OCI-LY7 (cell line): ENCODE data around the gene TFG. TPM values are rescaled to one million over a fixed set of nuclear protein-coding genes. Genes with fewer than 3 reads are reported as not detected.

Source experiments
- BruUV-seq: library from RNA; stranded (reverse); fragments of 400-500 nt; replicated peaks from 2 replicates; lab custom pipeline; 2021; lab: Mats Ljungman, UMichigan
- CTCF ChIA-PET: fragments of 300-600 bp; sonication (Branson Sonifier 250); formaldehyde crosslinking; loops from one replicate; lab custom pipeline; 2022; ENCODE audit warnings: antibody characterized with exemption; ENCODE audit not compliant: unreplicated experiment; lab: Charles Lee
- POLR2A ChIA-PET: fragments of 300-600 bp; sonication (Branson Sonifier 250); formaldehyde crosslinking; loops from one replicate; lab custom pipeline; 2022; ENCODE audit warnings: antibody characterized with exemption; lab: Charles Lee
- DNase-seq: peaks from one replicate; pipeline ENCODE4 v3.0.0-alpha.2; 2015; ENCODE audit warnings: low spot score
- H2AFZ ChIP-seq: fragments of 200-600 bp; sonication (generic), shearing (Covaris generic); 2 replicates; pipeline ENCODE4 v1.6.1; 2014; ENCODE audit warnings: mild to moderate bottlenecking, antibody characterized with exemption, low read length, moderate library complexity
- H3K27ac ChIP-seq: fragments of 200-600 bp; sonication (generic); 2 replicates; pipeline ENCODE4 v1.5.1; 2014; ENCODE audit warnings: mixed run types, low read depth, mild to moderate bottlenecking, moderate library complexity, low read length, inconsistent platforms; ENCODE audit not compliant: poor library complexity, severe bottlenecking
- H3K36me3 ChIP-seq: fragments of 200-600 bp; sonication (generic); 2 replicates; pipeline ENCODE4 v1.6.1; 2014; ENCODE audit warnings: mild to moderate bottlenecking, antibody characterized with exemption, low read length, moderate library complexity, mixed read lengths; ENCODE audit not compliant: insufficient read depth
- H3K4me1 ChIP-seq: fragments of 200-600 bp; sonication (generic); 2 replicates; pipeline ENCODE4 v1.5.1; 2014; ENCODE audit warnings: mild to moderate bottlenecking, low read length; ENCODE audit not compliant: insufficient read depth, poor library complexity, severe bottlenecking
- H3K4me2 ChIP-seq: fragments of 200-600 bp; sonication (generic); 2 replicates; pipeline ENCODE4 v1.6.1; 2014; ENCODE audit warnings: mild to moderate bottlenecking, low read length
- H3K4me3 ChIP-seq: fragments of 200-600 bp; sonication (generic); 2 replicates; pipeline ENCODE4 v1.5.1; 2014; ENCODE audit warnings: mild to moderate bottlenecking, low read depth, low read length; ENCODE audit not compliant: poor library complexity, severe bottlenecking
- H3K79me2 ChIP-seq: fragments of 200-600 bp; sonication (generic); 2 replicates; pipeline ENCODE4 v1.6.1; 2016; ENCODE audit warnings: low read depth, mild to moderate bottlenecking, low read length, moderate library complexity, mixed read lengths; ENCODE audit not compliant: insufficient read depth
- H3K9me2 ChIP-seq: fragments of 200-600 bp; sonication (generic); 2 replicates; pipeline ENCODE4 v1.6.1; 2016; ENCODE audit warnings: mild to moderate bottlenecking, low read length, mixed read lengths; ENCODE audit not compliant: insufficient read depth
- H3K9me3 ChIP-seq: fragments of 200-600 bp; sonication (generic); 2 replicates; pipeline ENCODE4 v1.6.1; 2014; ENCODE audit warnings: mild to moderate bottlenecking, mixed run types, low read length, mixed read lengths
- H4K20me1 ChIP-seq: fragments of 200-600 bp; sonication (generic); 2 replicates; pipeline ENCODE4 v1.6.1; 2014; ENCODE audit warnings: mild to moderate bottlenecking, antibody characterized with exemption, low read length, moderate library complexity, mixed read lengths; ENCODE audit not compliant: insufficient read depth
- CTCF ChIP-seq: fragments of 200-600 bp; sonication (generic); conservative IDR thresholded peaks from 2 replicates; pipeline ENCODE4 v1.5.1; 2014; ENCODE audit warnings: mild to moderate bottlenecking, antibody characterized with exemption, low read length, moderate library complexity, mixed read lengths
- EZH2phosphoT487 ChIP-seq: fragments of 200-600 bp; sonication (generic); IDR thresholded peaks from 2 replicates; pipeline ENCODE4 v1.6.1; 2018; ENCODE audit warnings: low read depth, borderline replicate concordance, mild to moderate bottlenecking, mixed run types, antibody characterized with exemption, low read length, moderate library complexity, mixed read lengths
- intact Hi-C: fragments of 100-400 bp; cut with micrococcal nuclease; formaldehyde crosslinking; loops from one replicate; pipeline ENCODE4 v1.10.0; 2022; ENCODE audit not compliant: unreplicated experiment
- total RNA-seq, 2 experiments: library from RNA; depleted of rRNA in 1 of 2; stranded (reverse); fragments of >200 nt in 1 of 2; shearing (Covaris generic) in 1 of 2; gene quantifications; 2 replicates each; pipeline ENCODE4 v1.2.3, GENCODE V29; 2014 to 2022

The TFG gene
- total RNA-seq, 2 experiments from 2014 or later, result 29.4 to 61.1 TPM

GRCh38 chr3:100769693-100770092, 60.4 kb downstream of the TFG start:
- ChIA-PET POLR2A (no interaction called here), CTCF (no interaction called here)
- Histone ChIP-seq H3K4me2 (no peak overlapping the region), H3K4me1 (no peaks in the 10 kb centered on the region), H3K4me3 (no peak overlapping the region), H2AFZ (no peak overlapping the region), H3K9me3 (no peaks in the 10 kb centered on the region), H3K79me2 (no peaks in the 10 kb centered on the region), H3K9me2 (no peaks in the 10 kb centered on the region), H3K27ac (no peak overlapping the region), H3K36me3 (no peaks in the 10 kb centered on the region), H4K20me1 (no peaks in the 10 kb centered on the region)
- no peak for DNase-seq
- BruUV-seq, result no TSS peak
- TF ChIP-seq CTCF, result no peak
- no peak for TF ChIP-seq EZH2phosphoT487
- intact Hi-C loops, result no loop called here

GRCh38 chr3:100775226-100775625, 65.9 kb downstream of the TFG start:
- Histone ChIP-seq H3K9me2 (no peaks in the 10 kb centered on the region), H3K4me3 (no peak overlapping the region), H3K9me3 (no peaks in the 10 kb centered on the region), H3K4me1 (no peaks in the 10 kb centered on the region), H4K20me1 (no peaks in the 10 kb centered on the region), H3K4me2 (no peak overlapping the region), H3K27ac (no peak overlapping the region), H3K79me2 (no peaks in the 10 kb centered on the region), H2AFZ (no peak overlapping the region), H3K36me3 (no peaks in the 10 kb centered on the region)
- POLR2A ChIA-PET, result interaction anchor here (1.0 kb wide), 1 partner anchor 11 kb away, joined by 3 read pairs; no protein-coding TSS in a partner anchor
- no peak for DNase-seq
- CTCF ChIA-PET, result no interaction called here
- no peak for TF ChIP-seq EZH2phosphoT487
- TF ChIP-seq CTCF, result no peak
- intact Hi-C loops, result no loop called here
- no TSS peak for BruUV-seq

GRCh38 chr3:100775669-100776068, 66.4 kb downstream of the TFG start:
- no peak overlapping the region for H3K27ac ChIP-seq
- BruUV-seq, result no TSS peak
- no peaks in the 10 kb centered on the region for H4K20me1 ChIP-seq
- CTCF ChIA-PET, result no interaction called here
- H2AFZ ChIP-seq, result no peak overlapping the region
- TF ChIP-seq EZH2phosphoT487, result no peak
- TF ChIP-seq CTCF, result no peak
- H3K79me2 ChIP-seq, result no peaks in the 10 kb centered on the region
- no peaks in the 10 kb centered on the region for H3K36me3 ChIP-seq
- no peaks in the 10 kb centered on the region for H3K9me3 ChIP-seq
- H3K4me1 ChIP-seq, result no peaks in the 10 kb centered on the region
- no peak for DNase-seq
- H3K4me3 ChIP-seq, result no peak overlapping the region
- H3K4me2 ChIP-seq, result no peak overlapping the region
- POLR2A ChIA-PET, result no interaction called here
- intact Hi-C loops, result no loop called here
- H3K9me2 ChIP-seq, result no peaks in the 10 kb centered on the region
